ENCODE measurements around the gene RAB8B. TPM values are rescaled to one million over a fixed set of nuclear protein-coding genes. Genes with fewer than 3 reads are reported as not detected.

The RAB8B gene
- total RNA-seq, 1 donor from 2014 or later: 21.5 TPM

DNA sequence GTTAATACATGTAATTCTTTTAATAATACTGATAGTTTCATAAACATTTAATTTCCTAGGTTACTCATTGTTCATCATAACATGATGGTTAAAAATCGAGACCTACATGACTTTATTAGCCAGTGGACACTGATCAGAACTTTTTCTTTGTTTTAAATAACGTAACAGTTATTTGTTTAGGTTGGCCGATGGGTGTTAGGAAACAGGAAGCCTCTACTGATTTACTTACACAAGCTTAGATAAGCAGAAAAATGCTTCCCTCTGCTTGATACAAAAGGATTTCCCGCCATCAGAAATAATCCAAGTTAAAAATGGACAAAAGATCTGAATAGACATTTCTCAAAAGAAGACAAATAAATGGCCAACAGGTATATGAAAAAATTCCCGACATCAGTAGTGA, 71.4 kb downstream of the RAB8B start:
- DNase-seq (ENCODE audit: low read depth): no peak
- peaks cover 1% of the 10 kb centered on the region for H3K36me3 ChIP-seq (ENCODE audit: control insufficient read depth, insufficient read depth, low read length)
- TF ChIP-seq, protein P1, sequence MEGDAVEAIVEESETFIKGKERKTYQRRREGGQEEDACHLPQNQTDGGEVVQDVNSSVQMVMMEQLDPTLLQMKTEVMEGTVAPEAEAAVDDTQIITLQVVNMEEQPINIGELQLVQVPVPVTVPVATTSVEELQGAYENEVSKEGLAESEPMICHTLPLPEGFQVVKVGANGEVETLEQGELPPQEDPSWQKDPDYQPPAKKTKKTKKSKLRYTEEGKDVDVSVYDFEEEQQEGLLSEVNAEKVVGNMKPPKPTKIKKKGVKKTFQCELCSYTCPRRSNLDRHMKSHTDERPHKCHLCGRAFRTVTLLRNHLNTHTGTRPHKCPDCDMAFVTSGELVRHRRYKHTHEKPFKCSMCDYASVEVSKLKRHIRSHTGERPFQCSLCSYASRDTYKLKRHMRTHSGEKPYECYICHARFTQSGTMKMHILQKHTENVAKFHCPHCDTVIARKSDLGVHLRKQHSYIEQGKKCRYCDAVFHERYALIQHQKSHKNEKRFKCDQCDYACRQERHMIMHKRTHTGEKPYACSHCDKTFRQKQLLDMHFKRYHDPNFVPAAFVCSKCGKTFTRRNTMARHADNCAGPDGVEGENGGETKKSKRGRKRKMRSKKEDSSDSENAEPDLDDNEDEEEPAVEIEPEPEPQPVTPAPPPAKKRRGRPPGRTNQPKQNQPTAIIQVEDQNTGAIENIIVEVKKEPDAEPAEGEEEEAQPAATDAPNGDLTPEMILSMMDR (IDR thresholded peaks at IDR 0.05; ENCODE audit: insufficient read depth, low read length, poor library complexity, severe bottlenecking): no peak

DNA sequence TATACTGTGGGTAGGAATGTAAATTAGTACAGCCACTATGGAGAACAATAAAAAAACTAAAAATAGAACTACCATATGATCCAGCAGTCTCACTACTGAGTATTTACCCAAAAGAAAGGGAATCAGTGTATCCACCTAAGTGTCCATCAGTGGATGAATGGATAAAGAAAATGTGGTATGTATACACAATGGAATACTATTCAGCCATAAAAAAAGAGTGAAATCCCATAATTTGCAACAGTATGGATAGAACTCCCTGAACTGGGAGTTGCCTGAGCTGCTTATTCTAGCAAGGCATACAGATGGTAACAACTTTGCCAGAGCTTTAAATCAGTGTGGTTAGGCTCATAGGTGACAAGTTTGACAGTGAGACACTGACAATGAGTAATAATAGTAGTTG, 71.9 kb downstream of the RAB8B start:
- no peak for DNase-seq (ENCODE audit: low read depth)
- peaks cover 1% of the 10 kb centered on the region for H3K36me3 ChIP-seq (ENCODE audit: control insufficient read depth, insufficient read depth, low read length)
- H3K27me3 ChIP-seq (ENCODE audit: control insufficient read depth, insufficient read depth, low read length): no peaks in the 10 kb centered on the region
- H3K4me3 ChIP-seq (ENCODE audit: low read depth, low read length): no peak overlapping the region
- TF ChIP-seq, protein P1 (IDR thresholded peaks at IDR 0.05; ENCODE audit: insufficient read depth, low read length, poor library complexity, severe bottlenecking): no peak

More for the DNA sequence above, 71.4 kb downstream of the RAB8B start:
- H3K4me3 ChIP-seq (ENCODE audit: low read depth, low read length): no peak overlapping the region
- no peaks in the 10 kb centered on the region for H3K27me3 ChIP-seq (ENCODE audit: control insufficient read depth, insufficient read depth, low read length)

DNA sequence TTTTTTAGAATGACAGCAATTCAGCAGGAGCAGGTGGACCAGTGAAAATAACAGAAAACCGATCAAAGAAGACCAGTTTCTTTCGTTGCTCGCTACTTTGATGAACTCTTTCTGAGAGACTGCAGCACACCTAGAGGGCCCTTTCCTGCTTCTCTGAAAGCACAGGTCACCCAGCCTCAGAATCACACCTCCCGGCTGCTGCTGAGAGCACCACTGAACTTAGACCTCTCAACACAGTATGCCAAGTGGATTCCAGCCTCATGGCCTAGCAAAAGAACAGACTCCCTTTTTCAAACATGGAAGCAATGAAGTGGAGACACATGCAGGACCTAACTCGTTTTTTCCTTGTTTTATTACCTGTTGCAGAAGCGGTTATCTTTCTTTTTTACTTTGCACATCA, 74.1 kb downstream of the RAB8B start:
- Histone ChIP-seq H3K36me3 (ENCODE audit: control insufficient read depth, insufficient read depth, low read length) (peaks cover 1% of the 10 kb centered on the region), H3K4me3 (ENCODE audit: low read depth, low read length) (no peak overlapping the region), H3K27me3 (ENCODE audit: control insufficient read depth, insufficient read depth, low read length) (no peaks in the 10 kb centered on the region)
- no peak for DNase-seq (ENCODE audit: low read depth)
- TF ChIP-seq, protein P1 (IDR thresholded peaks at IDR 0.05; ENCODE audit: insufficient read depth, low read length, poor library complexity, severe bottlenecking): no peak

DNA sequence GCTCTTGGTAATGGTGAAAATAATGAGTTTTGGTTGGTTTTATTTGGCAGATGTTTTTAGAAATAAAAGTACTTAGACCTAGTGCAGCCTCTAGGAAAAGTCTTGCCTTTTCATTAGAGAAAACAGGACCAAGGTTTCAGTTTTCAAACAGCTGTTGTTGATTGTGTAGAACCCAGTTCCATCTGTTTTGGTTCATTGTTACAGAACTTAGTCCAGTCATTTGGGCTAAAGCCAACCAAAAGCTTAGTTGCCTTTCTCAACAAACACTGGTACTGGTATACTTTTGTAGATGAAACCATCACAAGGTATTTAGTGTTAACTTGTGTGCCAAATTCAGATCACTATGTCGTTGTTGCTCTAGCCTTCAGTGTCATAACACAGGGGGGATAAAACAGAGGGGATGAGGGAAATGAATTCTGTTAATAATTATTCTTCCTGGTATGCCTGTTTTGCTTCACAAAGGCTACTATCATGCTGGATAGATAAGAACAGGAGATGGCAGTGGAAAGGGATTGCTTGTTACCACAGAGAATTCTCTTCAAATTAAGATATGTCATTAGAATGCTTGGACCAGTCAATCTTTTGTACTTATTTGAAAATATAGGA, 75.4 kb downstream of the RAB8B start:
- TF ChIP-seq, protein P1 (IDR thresholded peaks at IDR 0.05; ENCODE audit: insufficient read depth, low read length, poor library complexity, severe bottlenecking): no peak
- DNase-seq (ENCODE audit: low read depth): no peak
- no peaks in the 10 kb centered on the region for H3K27me3 ChIP-seq (ENCODE audit: control insufficient read depth, insufficient read depth, low read length)
- H3K36me3 ChIP-seq (ENCODE audit: control insufficient read depth, insufficient read depth, low read length): peaks cover 1% of the 10 kb centered on the region
- H3K4me3 ChIP-seq (ENCODE audit: low read depth, low read length): no peak overlapping the region

DNA sequence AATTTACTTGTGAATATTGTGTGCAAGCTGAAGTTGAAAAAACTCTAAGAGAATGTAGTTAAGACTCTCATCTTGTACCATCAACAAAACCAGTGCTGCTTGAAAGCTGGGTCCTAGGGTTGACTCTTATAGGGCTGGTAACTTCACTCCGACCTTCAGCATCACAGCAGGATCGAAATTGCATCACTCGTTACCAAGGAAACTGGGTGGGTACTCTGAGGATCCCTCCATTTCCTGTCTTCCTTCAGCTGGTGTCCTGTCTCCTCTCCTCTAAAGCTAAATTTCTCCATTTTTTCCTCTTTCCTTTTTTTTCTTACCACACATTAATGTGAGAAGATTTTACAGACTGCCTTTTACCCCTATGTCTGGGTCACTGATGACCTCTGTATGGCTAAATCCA, 85.0 kb downstream of the RAB8B start:
- Histone ChIP-seq H3K27me3 (ENCODE audit: control insufficient read depth, insufficient read depth, low read length) (no peaks in the 10 kb centered on the region), H3K36me3 (ENCODE audit: control insufficient read depth, insufficient read depth, low read length) (no peaks in the 10 kb centered on the region), H3K4me3 (ENCODE audit: low read depth, low read length) (no peak overlapping the region)
- TF ChIP-seq, protein P1 (IDR thresholded peaks at IDR 0.05; ENCODE audit: insufficient read depth, low read length, poor library complexity, severe bottlenecking): no peak
- DNase-seq (ENCODE audit: low read depth): no peak

Data from kidney epithelial cell (primary cell).